CD14-positive monocyte (primary cell): ENCODE data around the gene WWOX. TPM values are rescaled to one million over a fixed set of nuclear protein-coding genes. Genes with fewer than 3 reads are reported as not detected.

Source experiments
- DNase-seq, 3 donors: peaks; one replicate each; pipeline ENCODE4 v3.0.0-alpha.2; 2011 to 2022
- H2AFZ ChIP-seq: 2 replicates; pipeline ENCODE4 v1.6.0; 2012; ENCODE audit warnings: mild to moderate bottlenecking, low read depth, low read length, inconsistent platforms; ENCODE audit not compliant: insufficient read depth, poor library complexity, severe bottlenecking
- H3K27ac ChIP-seq, 2 donors: 1 replicate in 1 of 2; 2 replicates in 1 of 2; pipeline ENCODE4 v1.5.1; 2012 to 2013; ENCODE audit warnings: low read length in 2 of 2, control low read depth in 1 of 2, inconsistent platforms in 1 of 2, low read depth in 1 of 2, mild to moderate bottlenecking in 1 of 2
- H3K27me3 ChIP-seq, 2 donors: one replicate each; pipeline versions ENCODE4 v1.6.0 to v1.6.1; 2011 to 2013; ENCODE audit warnings: low read length in 2 of 2; ENCODE audit not compliant: control insufficient read depth in 2 of 2, insufficient read depth in 2 of 2
- H3K36me3 ChIP-seq, 2 donors: replicated peaks in 1 of 2; 1 replicate in 1 of 2; 2 replicates in 1 of 2; pipeline versions ENCODE4 v1.5.1 to v1.6.1; 2012 to 2013; ENCODE audit warnings: low read length in 2 of 2, control low read depth in 1 of 2, inconsistent platforms in 1 of 2, mild to moderate bottlenecking in 1 of 2; ENCODE audit not compliant: insufficient read depth in 2 of 2, control insufficient read depth in 1 of 2
- H3K4me1 ChIP-seq, 2 donors: 1 replicate in 1 of 2; 2 replicates in 1 of 2; pipeline versions ENCODE4 v1.5.1 to v1.6.1; 2012 to 2013; ENCODE audit warnings: low read length in 2 of 2, control low read depth in 1 of 2, inconsistent platforms in 1 of 2, mild to moderate bottlenecking in 1 of 2, moderate library complexity in 1 of 2; ENCODE audit not compliant: insufficient read depth in 2 of 2, control insufficient read depth in 1 of 2
- H3K4me2 ChIP-seq: replicated peaks from 2 replicates; pipeline ENCODE3; 2012; ENCODE audit warnings: low read length, moderate library complexity, mild to moderate bottlenecking; ENCODE audit not compliant: poor library complexity, severe bottlenecking; ENCODE audit errors: extremely low read depth
- H3K4me3 ChIP-seq, 3 experiments: fragments of 200-600 bp in 1 of 3; sonication (generic) in 1 of 3; replicated peaks in 1 of 3; 1 replicate in 2 of 3; 2 replicates in 1 of 3; pipeline ENCODE4 v1.5.1; 2011 to 2013; ENCODE audit warnings: low read length in 3 of 3, mild to moderate bottlenecking in 3 of 3, control low read depth in 2 of 3, low read depth in 2 of 3, inconsistent platforms in 1 of 3, moderate library complexity in 1 of 3
- H3K79me2 ChIP-seq: 2 replicates; pipeline ENCODE4 v1.6.0; 2012; ENCODE audit warnings: mild to moderate bottlenecking, control low read depth, inconsistent platforms, low read length, moderate library complexity; ENCODE audit not compliant: insufficient read depth
- H3K9ac ChIP-seq: 2 replicates; pipeline ENCODE4 v1.6.0; 2017; ENCODE audit warnings: low read length, mild to moderate bottlenecking; ENCODE audit not compliant: insufficient read depth, poor library complexity, severe bottlenecking
- H3K9me3 ChIP-seq, 2 donors: replicated peaks in 1 of 2; 1 replicate in 1 of 2; 2 replicates in 1 of 2; pipeline versions ENCODE4 v1.5.1 to v1.6.1; 2012 to 2013; ENCODE audit warnings: low read length in 2 of 2, control low read depth in 1 of 2; ENCODE audit not compliant: control insufficient read depth in 1 of 2, insufficient read depth in 1 of 2
- H4K20me1 ChIP-seq: 2 replicates; pipeline ENCODE4 v1.6.0; 2012; ENCODE audit warnings: mild to moderate bottlenecking, low read length, control low read depth, moderate library complexity; ENCODE audit not compliant: insufficient read depth
- H3K27ac Mint-ChIP-seq, 7 donors: one replicate each; pipeline ENCODE4 v1.8.0; 2020; ENCODE audit warnings: mild to moderate bottlenecking in 7 of 7, mixed read lengths in 7 of 7, moderate library complexity in 6 of 7, inconsistent platforms in 2 of 7
- H3K27me3 Mint-ChIP-seq, 3 donors: one replicate each; pipeline ENCODE4 v1.8.0; 2021 to 2022; ENCODE audit warnings: low read depth in 3 of 3, mild to moderate bottlenecking in 3 of 3, mixed read lengths in 3 of 3, moderate library complexity in 3 of 3, inconsistent platforms in 1 of 3
- H3K36me3 Mint-ChIP-seq, 2 donors: one replicate each; pipeline ENCODE4 v1.8.0; 2020; ENCODE audit warnings: mixed read lengths in 2 of 2, inconsistent platforms in 1 of 2, mild to moderate bottlenecking in 1 of 2
- H3K4me1 Mint-ChIP-seq: one replicate; pipeline ENCODE4 v1.8.0; 2020; ENCODE audit warnings: mild to moderate bottlenecking, mixed read lengths
- H3K4me3 Mint-ChIP-seq, 2 donors: one replicate each; pipeline ENCODE4 v1.8.0; 2020; ENCODE audit warnings: mild to moderate bottlenecking in 2 of 2, mixed read lengths in 2 of 2, moderate library complexity in 1 of 2
- H3K9me3 Mint-ChIP-seq, 7 donors: one replicate each; pipeline ENCODE4 v1.8.0; 2020 to 2022; ENCODE audit warnings: mixed read lengths in 7 of 7, mild to moderate bottlenecking in 6 of 7, moderate library complexity in 6 of 7, inconsistent platforms in 2 of 7
- WGBS: methylation state at CpG from one replicate; pipeline ENCODE4 v1.1.5; 2013; ENCODE audit warnings: missing lambda C conversion rate; ENCODE audit not compliant: insufficient coverage; 5-methylcytosine and 5-hydroxymethylcytosine counted together
- intact Hi-C, 2 donors: fragments of 100-400 bp; cut with micrococcal nuclease; formaldehyde crosslinking; loops; one replicate each; pipeline versions ENCODE4 v1.15.0 to v1.15.1; 2023
- polyA plus RNA-seq, 3 donors: library from polyadenylated mRNA; depleted of rRNA in 1 of 3; unstranded in 2 of 3; stranded (reverse) in 1 of 3; fragments of 300-500 nt in 2 of 3; fragments of >200 nt in 1 of 3; fragmentation: Illumina TruSeq in 2 of 3; gene quantifications; 1 replicate in 2 of 3; 2 replicates in 1 of 3; pipeline ENCODE4 v1.2.3, GENCODE V29; 2012 to 2021
- TF ChIP-seq, protein P1 (sequence below): fragments of 200-600 bp; IDR thresholded peaks from one replicate; pipeline ENCODE4 v1.8.0; 2022; ENCODE audit warnings: antibody characterized with exemption, mild to moderate bottlenecking

The WWOX gene
- polyA plus RNA-seq, 3 donors: 4.0 to 7.0 (median 6.3) TPM

DNA sequence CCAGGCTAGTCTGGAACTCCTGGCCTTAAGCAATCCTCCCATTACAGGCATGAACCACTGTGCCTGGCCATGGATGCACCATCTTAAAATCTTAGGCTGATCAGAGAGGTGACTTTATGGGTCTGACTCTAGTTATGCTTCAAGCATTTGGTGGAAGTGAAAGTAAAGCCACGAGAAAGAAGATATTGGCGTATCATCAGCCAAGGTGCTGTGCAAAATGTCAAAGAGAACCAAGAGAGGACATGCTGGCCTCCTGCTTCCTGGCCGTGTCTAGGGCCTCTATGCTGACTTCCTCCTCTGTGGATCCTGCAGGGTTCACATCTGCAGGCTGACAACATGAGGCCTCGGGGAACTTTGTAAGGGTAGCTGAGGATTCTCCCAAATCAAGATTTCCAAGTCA, 1115.8 kb downstream of the WWOX start:
- no peak for DNase-seq
- TF ChIP-seq, protein P1, sequence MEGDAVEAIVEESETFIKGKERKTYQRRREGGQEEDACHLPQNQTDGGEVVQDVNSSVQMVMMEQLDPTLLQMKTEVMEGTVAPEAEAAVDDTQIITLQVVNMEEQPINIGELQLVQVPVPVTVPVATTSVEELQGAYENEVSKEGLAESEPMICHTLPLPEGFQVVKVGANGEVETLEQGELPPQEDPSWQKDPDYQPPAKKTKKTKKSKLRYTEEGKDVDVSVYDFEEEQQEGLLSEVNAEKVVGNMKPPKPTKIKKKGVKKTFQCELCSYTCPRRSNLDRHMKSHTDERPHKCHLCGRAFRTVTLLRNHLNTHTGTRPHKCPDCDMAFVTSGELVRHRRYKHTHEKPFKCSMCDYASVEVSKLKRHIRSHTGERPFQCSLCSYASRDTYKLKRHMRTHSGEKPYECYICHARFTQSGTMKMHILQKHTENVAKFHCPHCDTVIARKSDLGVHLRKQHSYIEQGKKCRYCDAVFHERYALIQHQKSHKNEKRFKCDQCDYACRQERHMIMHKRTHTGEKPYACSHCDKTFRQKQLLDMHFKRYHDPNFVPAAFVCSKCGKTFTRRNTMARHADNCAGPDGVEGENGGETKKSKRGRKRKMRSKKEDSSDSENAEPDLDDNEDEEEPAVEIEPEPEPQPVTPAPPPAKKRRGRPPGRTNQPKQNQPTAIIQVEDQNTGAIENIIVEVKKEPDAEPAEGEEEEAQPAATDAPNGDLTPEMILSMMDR: no peak
- H3K4me1 ChIP-seq: no peaks in the 10 kb centered on the region
- no peaks in the 10 kb centered on the region for H3K36me3 ChIP-seq
- 7% methylated on average over 3 of the region's 4 CpGs for WGBS
- Mint-ChIP-seq H3K9me3 (peaks cover 0 to 5% (median 0%) of the 10 kb centered on the region in 7 donors), H3K4me3 (no peak overlapping the region), H3K27me3 (no peaks in the 10 kb centered on the region), H3K36me3 (peaks cover 0 to 2% of the 10 kb centered on the region in 2 donors), H3K4me1 (peaks cover 5% of the 10 kb centered on the region), H3K27ac (no peak overlapping the region)
- intact Hi-C loops: no loop called here
- H3K4me3 ChIP-seq: no peak overlapping the region
- H2AFZ ChIP-seq: no peak overlapping the region
- no peaks in the 10 kb centered on the region for H4K20me1 ChIP-seq
- H3K9ac ChIP-seq: no peak overlapping the region
- H3K27me3 ChIP-seq: no peaks in the 10 kb centered on the region
- no peaks in the 10 kb centered on the region for H3K79me2 ChIP-seq
- no peak overlapping the region for H3K27ac ChIP-seq
- no peaks in the 10 kb centered on the region for H3K9me3 ChIP-seq
- no peak overlapping the region for H3K4me2 ChIP-seq

DNA sequence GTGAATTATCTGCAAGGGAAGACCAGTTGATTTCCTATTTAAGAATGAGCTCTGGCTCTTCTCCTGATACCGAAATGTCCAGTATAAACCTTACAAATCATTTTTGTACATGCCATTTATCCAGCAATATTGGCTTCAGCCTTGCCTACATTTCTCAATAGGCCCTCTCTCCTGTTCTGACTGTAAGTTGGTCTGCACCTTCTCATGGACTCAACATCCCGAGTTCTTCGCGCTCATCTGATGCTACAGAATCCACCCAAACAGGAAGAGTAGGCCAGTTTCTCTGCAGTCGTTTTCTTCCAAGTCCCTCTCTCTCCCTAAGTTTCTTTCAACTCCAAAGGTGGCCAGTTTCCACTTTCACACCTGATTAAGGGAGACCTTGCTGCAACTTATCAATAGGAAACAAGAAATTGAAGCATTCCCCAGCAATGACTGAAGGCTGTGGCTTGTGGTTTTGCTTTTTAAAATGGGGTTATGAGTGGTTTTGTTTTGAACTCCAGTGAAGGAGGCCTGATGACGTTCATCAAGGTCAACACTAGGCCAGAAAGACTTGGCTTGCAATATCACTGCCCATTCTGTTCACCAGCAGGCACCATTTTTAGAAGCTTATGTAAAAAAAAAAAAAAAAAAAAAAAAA, 1118.0 kb downstream of the WWOX start:
- H3K27ac Mint-ChIP-seq: no peak overlapping the region
- no peak overlapping the region for H3K27ac ChIP-seq
- H3K27me3 Mint-ChIP-seq: no peaks in the 10 kb centered on the region
- no peak overlapping the region for H3K4me3 ChIP-seq
- intact Hi-C loops: no loop called here
- WGBS: 71% methylated on average over 4 of the region's 6 CpGs
- TF ChIP-seq, protein P1: no peak
- peaks cover 0 to 5% (median 0%) of the 10 kb centered on the region in 7 donors for H3K9me3 Mint-ChIP-seq
- H3K79me2 ChIP-seq: no peaks in the 10 kb centered on the region
- no peaks in the 10 kb centered on the region for H3K36me3 Mint-ChIP-seq
- H3K4me1 Mint-ChIP-seq: peaks cover 5% of the 10 kb centered on the region
- DNase-seq: no peak
- no peaks in the 10 kb centered on the region for H3K27me3 ChIP-seq
- no peak overlapping the region for H2AFZ ChIP-seq
- H3K4me2 ChIP-seq: no peak overlapping the region
- H3K4me3 Mint-ChIP-seq: no peak overlapping the region
- no peaks in the 10 kb centered on the region for H3K4me1 ChIP-seq
- H3K9me3 ChIP-seq: no peaks in the 10 kb centered on the region
- H3K36me3 ChIP-seq: no peaks in the 10 kb centered on the region
- no peaks in the 10 kb centered on the region for H4K20me1 ChIP-seq
- no peak overlapping the region for H3K9ac ChIP-seq
